CD14-positive monocyte (primary cell): Measurements from ENCODE around the gene CACNB4. TPM values are rescaled to one million over a fixed set of nuclear protein-coding genes. Genes with fewer than 3 reads are reported as not detected.
"Not testable (repeated sequence)": the region's sequence is repeated elsewhere in the genome, so short reads cannot be mapped to it uniquely, and the experiment has no call there.

Experiments used
- DNase-seq, 3 donors: peaks; one replicate each; pipeline ENCODE4 v3.0.0-alpha.2; 2011 to 2022
- H2AFZ ChIP-seq: 2 replicates; pipeline ENCODE4 v1.6.0; 2012; ENCODE audit warnings: mild to moderate bottlenecking, low read depth, low read length, inconsistent platforms; ENCODE audit not compliant: insufficient read depth, poor library complexity, severe bottlenecking
- H3K27ac ChIP-seq, 2 donors: 1 replicate in 1 of 2; 2 replicates in 1 of 2; pipeline ENCODE4 v1.5.1; 2012 to 2013; ENCODE audit warnings: low read length in 2 of 2, control low read depth in 1 of 2, inconsistent platforms in 1 of 2, low read depth in 1 of 2, mild to moderate bottlenecking in 1 of 2
- H3K27me3 ChIP-seq, 2 donors: one replicate each; pipeline versions ENCODE4 v1.6.0 to v1.6.1; 2011 to 2013; ENCODE audit warnings: low read length in 2 of 2; ENCODE audit not compliant: control insufficient read depth in 2 of 2, insufficient read depth in 2 of 2
- H3K36me3 ChIP-seq, 2 donors: replicated peaks in 1 of 2; 1 replicate in 1 of 2; 2 replicates in 1 of 2; pipeline versions ENCODE4 v1.5.1 to v1.6.1; 2012 to 2013; ENCODE audit warnings: low read length in 2 of 2, control low read depth in 1 of 2, inconsistent platforms in 1 of 2, mild to moderate bottlenecking in 1 of 2; ENCODE audit not compliant: insufficient read depth in 2 of 2, control insufficient read depth in 1 of 2
- H3K4me1 ChIP-seq, 2 donors: 1 replicate in 1 of 2; 2 replicates in 1 of 2; pipeline versions ENCODE4 v1.5.1 to v1.6.1; 2012 to 2013; ENCODE audit warnings: low read length in 2 of 2, control low read depth in 1 of 2, inconsistent platforms in 1 of 2, mild to moderate bottlenecking in 1 of 2, moderate library complexity in 1 of 2; ENCODE audit not compliant: insufficient read depth in 2 of 2, control insufficient read depth in 1 of 2
- H3K4me2 ChIP-seq: replicated peaks from 2 replicates; pipeline ENCODE3; 2012; ENCODE audit warnings: low read length, moderate library complexity, mild to moderate bottlenecking; ENCODE audit not compliant: poor library complexity, severe bottlenecking; ENCODE audit errors: extremely low read depth
- H3K4me3 ChIP-seq, 3 experiments: fragments of 200-600 bp in 1 of 3; sonication (generic) in 1 of 3; replicated peaks in 1 of 3; 1 replicate in 2 of 3; 2 replicates in 1 of 3; pipeline ENCODE4 v1.5.1; 2011 to 2013; ENCODE audit warnings: low read length in 3 of 3, mild to moderate bottlenecking in 3 of 3, control low read depth in 2 of 3, low read depth in 2 of 3, inconsistent platforms in 1 of 3, moderate library complexity in 1 of 3
- H3K79me2 ChIP-seq: 2 replicates; pipeline ENCODE4 v1.6.0; 2012; ENCODE audit warnings: mild to moderate bottlenecking, control low read depth, inconsistent platforms, low read length, moderate library complexity; ENCODE audit not compliant: insufficient read depth
- H3K9ac ChIP-seq: 2 replicates; pipeline ENCODE4 v1.6.0; 2017; ENCODE audit warnings: low read length, mild to moderate bottlenecking; ENCODE audit not compliant: insufficient read depth, poor library complexity, severe bottlenecking
- H3K9me3 ChIP-seq, 2 donors: replicated peaks in 1 of 2; 1 replicate in 1 of 2; 2 replicates in 1 of 2; pipeline versions ENCODE4 v1.5.1 to v1.6.1; 2012 to 2013; ENCODE audit warnings: low read length in 2 of 2, control low read depth in 1 of 2; ENCODE audit not compliant: control insufficient read depth in 1 of 2, insufficient read depth in 1 of 2
- H4K20me1 ChIP-seq: 2 replicates; pipeline ENCODE4 v1.6.0; 2012; ENCODE audit warnings: mild to moderate bottlenecking, low read length, control low read depth, moderate library complexity; ENCODE audit not compliant: insufficient read depth
- H3K27ac Mint-ChIP-seq, 7 donors: one replicate each; pipeline ENCODE4 v1.8.0; 2020; ENCODE audit warnings: mild to moderate bottlenecking in 7 of 7, mixed read lengths in 7 of 7, moderate library complexity in 6 of 7, inconsistent platforms in 2 of 7
- H3K27me3 Mint-ChIP-seq, 3 donors: one replicate each; pipeline ENCODE4 v1.8.0; 2021 to 2022; ENCODE audit warnings: low read depth in 3 of 3, mild to moderate bottlenecking in 3 of 3, mixed read lengths in 3 of 3, moderate library complexity in 3 of 3, inconsistent platforms in 1 of 3
- H3K36me3 Mint-ChIP-seq, 2 donors: one replicate each; pipeline ENCODE4 v1.8.0; 2020; ENCODE audit warnings: mixed read lengths in 2 of 2, inconsistent platforms in 1 of 2, mild to moderate bottlenecking in 1 of 2
- H3K4me1 Mint-ChIP-seq: one replicate; pipeline ENCODE4 v1.8.0; 2020; ENCODE audit warnings: mild to moderate bottlenecking, mixed read lengths
- H3K4me3 Mint-ChIP-seq, 2 donors: one replicate each; pipeline ENCODE4 v1.8.0; 2020; ENCODE audit warnings: mild to moderate bottlenecking in 2 of 2, mixed read lengths in 2 of 2, moderate library complexity in 1 of 2
- H3K9me3 Mint-ChIP-seq, 7 donors: one replicate each; pipeline ENCODE4 v1.8.0; 2020 to 2022; ENCODE audit warnings: mixed read lengths in 7 of 7, mild to moderate bottlenecking in 6 of 7, moderate library complexity in 6 of 7, inconsistent platforms in 2 of 7
- WGBS: methylation state at CpG from one replicate; pipeline ENCODE4 v1.1.5; 2013; ENCODE audit warnings: missing lambda C conversion rate; ENCODE audit not compliant: insufficient coverage; 5-methylcytosine and 5-hydroxymethylcytosine counted together
- intact Hi-C, 2 donors: fragments of 100-400 bp; cut with micrococcal nuclease; formaldehyde crosslinking; loops; one replicate each; pipeline versions ENCODE4 v1.15.0 to v1.15.1; 2023
- polyA plus RNA-seq, 3 donors: library from polyadenylated mRNA; depleted of rRNA in 1 of 3; unstranded in 2 of 3; stranded (reverse) in 1 of 3; fragments of 300-500 nt in 2 of 3; fragments of >200 nt in 1 of 3; fragmentation: Illumina TruSeq in 2 of 3; gene quantifications; 1 replicate in 2 of 3; 2 replicates in 1 of 3; pipeline ENCODE4 v1.2.3, GENCODE V29; 2012 to 2021
- TF ChIP-seq, protein P1 (sequence below): fragments of 200-600 bp; IDR thresholded peaks from one replicate; pipeline ENCODE4 v1.8.0; 2022; ENCODE audit warnings: antibody characterized with exemption, mild to moderate bottlenecking

CACNB4 gene
- polyA plus RNA-seq, 3 donors: 0.44 to 1.9 (median 1.1) TPM

- H3K36me3 ChIP-seq: peaks cover 15 to 80% of the 10 kb centered on the region in 2 donors
- H3K4me3 ChIP-seq: no peak overlapping the region
- no peaks in the 10 kb centered on the region for H3K79me2 ChIP-seq
- H3K9ac ChIP-seq: no peak overlapping the region
- H3K27me3 Mint-ChIP-seq: no peaks in the 10 kb centered on the region
- TF ChIP-seq, protein P1, sequence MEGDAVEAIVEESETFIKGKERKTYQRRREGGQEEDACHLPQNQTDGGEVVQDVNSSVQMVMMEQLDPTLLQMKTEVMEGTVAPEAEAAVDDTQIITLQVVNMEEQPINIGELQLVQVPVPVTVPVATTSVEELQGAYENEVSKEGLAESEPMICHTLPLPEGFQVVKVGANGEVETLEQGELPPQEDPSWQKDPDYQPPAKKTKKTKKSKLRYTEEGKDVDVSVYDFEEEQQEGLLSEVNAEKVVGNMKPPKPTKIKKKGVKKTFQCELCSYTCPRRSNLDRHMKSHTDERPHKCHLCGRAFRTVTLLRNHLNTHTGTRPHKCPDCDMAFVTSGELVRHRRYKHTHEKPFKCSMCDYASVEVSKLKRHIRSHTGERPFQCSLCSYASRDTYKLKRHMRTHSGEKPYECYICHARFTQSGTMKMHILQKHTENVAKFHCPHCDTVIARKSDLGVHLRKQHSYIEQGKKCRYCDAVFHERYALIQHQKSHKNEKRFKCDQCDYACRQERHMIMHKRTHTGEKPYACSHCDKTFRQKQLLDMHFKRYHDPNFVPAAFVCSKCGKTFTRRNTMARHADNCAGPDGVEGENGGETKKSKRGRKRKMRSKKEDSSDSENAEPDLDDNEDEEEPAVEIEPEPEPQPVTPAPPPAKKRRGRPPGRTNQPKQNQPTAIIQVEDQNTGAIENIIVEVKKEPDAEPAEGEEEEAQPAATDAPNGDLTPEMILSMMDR: no peak
- peaks cover 46% of the 10 kb centered on the region in 2 donors for H3K36me3 Mint-ChIP-seq
- H3K4me1 Mint-ChIP-seq: no peaks in the 10 kb centered on the region
- H3K27ac ChIP-seq: no peak overlapping the region
- no peaks in the 10 kb centered on the region for H3K4me1 ChIP-seq
- H3K9me3 ChIP-seq: no peaks in the 10 kb centered on the region
- intact Hi-C loops: no loop called here
- peak overlapping the region in 3 of 7 donors; percentile 19 to 32 (median 20) for H3K27ac Mint-ChIP-seq
- no peak for DNase-seq
- H4K20me1 ChIP-seq: no peaks in the 10 kb centered on the region
- WGBS: 100% methylated on average over 1 of the region's 2 CpGs
- no peak overlapping the region for H3K4me3 Mint-ChIP-seq
- H2AFZ ChIP-seq: no peak overlapping the region
- no peak overlapping the region for H3K4me2 ChIP-seq
- H3K27me3 ChIP-seq: no peaks in the 10 kb centered on the region
- peaks cover 0 to 3% (median 0%) of the 10 kb centered on the region in 7 donors for H3K9me3 Mint-ChIP-seq
These were observed 302.1 kb downstream of the CACNB4 start for GRCh38 chr2:151796774-151797173.

DNA sequence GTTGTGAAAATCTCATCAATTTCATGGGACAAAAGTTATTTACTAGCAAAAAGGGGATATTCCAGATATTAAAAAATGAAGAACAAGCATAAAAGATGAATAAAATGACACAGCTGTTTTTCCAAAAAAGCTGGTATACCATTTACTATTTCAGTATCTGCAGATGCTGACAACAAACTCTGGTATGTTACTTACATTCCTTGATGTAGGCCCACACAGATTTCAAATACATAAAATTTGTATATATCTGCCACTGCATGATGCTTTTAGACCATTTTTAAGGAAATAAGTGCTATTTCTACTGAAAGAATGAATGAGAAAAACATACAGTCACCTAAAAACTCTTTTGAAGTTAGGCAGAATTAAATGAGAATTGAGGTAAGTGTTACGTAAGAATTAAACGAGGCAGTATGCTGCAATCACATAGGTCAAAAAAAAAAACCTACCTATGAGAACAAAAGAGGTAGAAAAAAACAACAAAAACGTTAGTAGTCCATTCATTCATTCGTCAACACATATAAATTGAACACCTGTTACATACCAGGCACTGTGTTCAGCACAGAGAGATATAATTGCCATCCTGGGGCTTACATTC, 303.1 kb downstream of the CACNB4 start:
- no peak overlapping the region for H3K4me2 ChIP-seq
- Mint-ChIP-seq H3K27ac (no peak overlapping the region), H3K4me3 (no peak overlapping the region), H3K36me3 (peaks cover 39 to 44% of the 10 kb centered on the region in 2 donors), H3K4me1 (no peaks in the 10 kb centered on the region), H3K27me3 (no peaks in the 10 kb centered on the region), H3K9me3 (peaks cover 0 to 3% (median 0%) of the 10 kb centered on the region in 7 donors)
- H3K79me2 ChIP-seq: no peaks in the 10 kb centered on the region
- TF ChIP-seq, protein P1: no peak
- no peaks in the 10 kb centered on the region for H3K4me1 ChIP-seq
- intact Hi-C loops: no loop called here
- peaks cover 15 to 80% of the 10 kb centered on the region in 2 donors for H3K36me3 ChIP-seq
- H2AFZ ChIP-seq: no peak overlapping the region
- 89% methylated on average over 1 of the region's 4 CpGs for WGBS
- H3K27me3 ChIP-seq: no peaks in the 10 kb centered on the region
- DNase-seq: no peak
- no peak overlapping the region for H3K9ac ChIP-seq
- no peaks in the 10 kb centered on the region for H3K9me3 ChIP-seq
- H3K27ac ChIP-seq: no peak overlapping the region
- no peaks in the 10 kb centered on the region for H4K20me1 ChIP-seq
- no peak overlapping the region for H3K4me3 ChIP-seq

DNA sequence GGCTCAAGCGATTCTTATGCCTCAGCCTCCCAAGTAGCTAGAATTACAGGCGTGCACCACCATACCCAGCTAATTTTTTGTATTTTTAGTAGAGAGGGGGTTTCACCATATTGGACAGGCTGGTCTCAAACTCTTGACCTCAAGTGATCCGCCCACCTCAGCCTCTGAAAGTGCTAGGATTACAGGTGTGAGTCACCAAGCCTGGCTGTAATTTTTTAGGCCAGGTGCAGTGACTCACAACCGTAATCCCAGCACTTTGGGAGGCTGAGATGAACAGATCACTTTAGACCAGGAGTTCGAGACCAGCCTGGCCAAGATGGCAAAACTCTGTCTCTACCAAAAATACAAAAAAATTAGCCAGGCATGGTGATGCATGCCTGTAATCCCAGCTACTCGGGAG, 304.4 kb downstream of the CACNB4 start:
- intact Hi-C loops, H3K4me1 Mint-ChIP-seq, H3K27ac Mint-ChIP-seq, H3K79me2 ChIP-seq, DNase-seq, H3K27me3 ChIP-seq, H3K9ac ChIP-seq, H3K4me2 ChIP-seq, H4K20me1 ChIP-seq, H3K9me3 Mint-ChIP-seq, H2AFZ ChIP-seq, H3K27me3 Mint-ChIP-seq, H3K4me1 ChIP-seq, H3K4me3 ChIP-seq, H3K4me3 Mint-ChIP-seq, H3K27ac ChIP-seq, H3K9me3 ChIP-seq: not testable (repeated sequence)
- H3K36me3 Mint-ChIP-seq: peaks cover 37 to 38% of the 10 kb centered on the region in 2 donors
- peaks cover 8 to 70% of the 10 kb centered on the region in 2 donors for H3K36me3 ChIP-seq
- 100% methylated on average over 3 of the region's 6 CpGs for WGBS
